ENCODE data around the gene MRPL14. TPM values are rescaled to one million over a fixed set of nuclear protein-coding genes. Genes with fewer than 3 reads are reported as not detected.

The MRPL14 gene
- total and polyA plus RNA-seq, 2 of the 8 experiments (the other 6 are each of a cell fraction or from before 2014, with no cell fraction given), result 82.0 to 97.1 TPM

GRCh38 chr6:44115866-44116265 is 11.4 kb downstream of the MRPL14 start:
- Histone ChIP-seq H3K14ac (ENCODE audit: insufficient read length) (no peak overlapping the region), H3K79me1 (ENCODE audit: low read depth, low read length) (peaks cover 15% of the 10 kb centered on the region), H3K27me3 (replicated peaks in 1 of 4; ENCODE audit: control insufficient read depth in 3 of 4, extremely low read depth in 1 of 4, insufficient read depth in 3 of 4, low read length in 3 of 4) (no peaks in the 10 kb centered on the region), H3K18ac (ENCODE audit: extremely low read depth, low read length) (no peak overlapping the region), H3K9ac (replicated peaks in 1 of 4; ENCODE audit: extremely low read depth in 1 of 4, low read depth in 3 of 4, low read length in 3 of 4) (no peak overlapping the region), H2BK120ac (replicated peaks; ENCODE audit: low read depth, low read length) (no peak overlapping the region), H3K27ac (ENCODE audit: low read depth, low read length) (no peak overlapping the region), H2AK5ac (ENCODE audit: low read depth, low read length) (no peak overlapping the region), H2BK15ac (ENCODE audit: low read length) (no peak overlapping the region), H3K79me2 (ENCODE audit: control insufficient read depth in 1 of 2, insufficient read depth in 2 of 2, low read length in 2 of 2) (peaks cover 23 to 62% of the 10 kb centered on the region in 2 experiments), H3K23ac (ENCODE audit: insufficient read length) (no peak overlapping the region), H2BK5ac (ENCODE audit: low read depth, low read length) (no peak overlapping the region), H3K23me2 (ENCODE audit: low read depth, low read length) (no peaks in the 10 kb centered on the region; the same call in 1 of the 2 replicates), H4K5ac (ENCODE audit: insufficient read length, low read depth, low read length) (no peak overlapping the region), H4K20me1 (replicated peaks in 1 of 2; ENCODE audit: control insufficient read depth in 1 of 2, insufficient read depth in 2 of 2, low read length in 2 of 2) (peaks cover 16 to 23% of the 10 kb centered on the region in 2 experiments), H3K4me3 (ENCODE audit: extremely low read depth in 1 of 4, insufficient read depth in 2 of 4, low read depth in 3 of 4, low read length in 4 of 4) (no peak overlapping the region), H3K36me3 (ENCODE audit: control insufficient read depth in 2 of 4, insufficient read depth in 4 of 4, low read length in 3 of 4) (peaks cover 8 to 39% (median 21%) of the 10 kb centered on the region in 4 experiments), H2BK12ac (ENCODE audit: low read depth, low read length) (no peak overlapping the region), H3K4me1 (replicated peaks in 1 of 4; ENCODE audit: control insufficient read depth in 3 of 4, insufficient read depth in 4 of 4, low read length in 3 of 4) (peaks cover 0 to under 1% (median 0%) of the 10 kb centered on the region in 4 experiments; a peak in 1 of 7 replicates), H2AFZ (ENCODE audit: low read length) (no peak overlapping the region), H4K91ac (replicated peaks; ENCODE audit: insufficient read length, low read length) (no peak overlapping the region), H3K4me2 (ENCODE audit: insufficient read depth in 1 of 2, low read depth in 2 of 2, low read length in 2 of 2) (no peak overlapping the region), H3K9me3 (ENCODE audit: insufficient read depth in 2 of 2, low read depth in 1 of 2, low read length in 1 of 2) (no peaks in the 10 kb centered on the region), H3K4ac (replicated peaks; ENCODE audit: insufficient read length, low read depth, low read length) (no peak overlapping the region), H4K8ac (ENCODE audit: extremely low read depth, insufficient read depth, low read length) (no peak overlapping the region), H3K56ac (replicated peaks; ENCODE audit: insufficient read length, low read depth, low read length) (no peak overlapping the region), H2BK20ac (ENCODE audit: low read length) (no peak overlapping the region)
- 82 to 100% methylated on average over 1 to 5 of the region's 5 CpGs for WGBS, 2 experiments (ENCODE audit: extremely low coverage in 1 of 2, insufficient coverage in 1 of 2, insufficient read length in 1 of 2, insufficient replicate concordance in 2 of 2, low coverage in 1 of 2, low lambda C conversion rate in 2 of 2, missing lambda C conversion rate in 1 of 2)
- CTCF ChIA-PET (ENCODE audit: partially characterized antibody), result interaction anchor here (0.9 to 22.5 kb wide), 5 partner anchors 17 to 223 kb away, joined by 3 to 255 read pairs (median 3); no protein-coding TSS in a partner anchor
- DNase-seq (ENCODE audit: low read depth in 1 of 2, low spot score in 2 of 2) (no peak), FAIRE-seq (no peak)
- TF ChIP-seq MAFK (IDR thresholded peaks at IDR 0.05; ENCODE audit: low read depth, low read length) (no peak), ATF3 (IDR thresholded peaks at IDR 0.05; ENCODE audit: insufficient read depth, low read depth, low read length) (no peak), CHD1 (IDR thresholded peaks at IDR 0.05; ENCODE audit: low read depth, low read length) (no peak), SIRT6 (IDR thresholded peaks at IDR 0.05; ENCODE audit: low read length) (no peak), SUZ12 (IDR thresholded peaks at IDR 0.05; ENCODE audit: low read length) (no peak), SIN3A (conservative IDR thresholded peaks at IDR 0.05 in 1 of 2, IDR thresholded peaks at IDR 0.05 in 1 of 2; ENCODE audit: low read depth in 1 of 2, low read length in 2 of 2) (no peak), TBP (IDR thresholded peaks at IDR 0.05; ENCODE audit: low read depth, low read length) (no peak), USF2 (IDR thresholded peaks at IDR 0.05; ENCODE audit: low read length) (no peak), JUN (IDR thresholded peaks at IDR 0.05; ENCODE audit: low read depth, low read length) (no peak)
- POLR2A ChIA-PET (ENCODE audit: partially characterized antibody), result interaction anchor here (0.9 to 1.7 kb wide), 5 partner anchors 11 to 487 kb away, joined by 3 to 5 read pairs (median 4); partner anchors contain the start of genes GTPBP2 and HSP90AB1
